ENCODE measurements around the gene TNS1.
"Not testable (repeated sequence)": the region's sequence is repeated elsewhere in the genome, so short reads cannot be mapped to it uniquely, and the experiment has no call there.

The TNS1 gene

DNA sequence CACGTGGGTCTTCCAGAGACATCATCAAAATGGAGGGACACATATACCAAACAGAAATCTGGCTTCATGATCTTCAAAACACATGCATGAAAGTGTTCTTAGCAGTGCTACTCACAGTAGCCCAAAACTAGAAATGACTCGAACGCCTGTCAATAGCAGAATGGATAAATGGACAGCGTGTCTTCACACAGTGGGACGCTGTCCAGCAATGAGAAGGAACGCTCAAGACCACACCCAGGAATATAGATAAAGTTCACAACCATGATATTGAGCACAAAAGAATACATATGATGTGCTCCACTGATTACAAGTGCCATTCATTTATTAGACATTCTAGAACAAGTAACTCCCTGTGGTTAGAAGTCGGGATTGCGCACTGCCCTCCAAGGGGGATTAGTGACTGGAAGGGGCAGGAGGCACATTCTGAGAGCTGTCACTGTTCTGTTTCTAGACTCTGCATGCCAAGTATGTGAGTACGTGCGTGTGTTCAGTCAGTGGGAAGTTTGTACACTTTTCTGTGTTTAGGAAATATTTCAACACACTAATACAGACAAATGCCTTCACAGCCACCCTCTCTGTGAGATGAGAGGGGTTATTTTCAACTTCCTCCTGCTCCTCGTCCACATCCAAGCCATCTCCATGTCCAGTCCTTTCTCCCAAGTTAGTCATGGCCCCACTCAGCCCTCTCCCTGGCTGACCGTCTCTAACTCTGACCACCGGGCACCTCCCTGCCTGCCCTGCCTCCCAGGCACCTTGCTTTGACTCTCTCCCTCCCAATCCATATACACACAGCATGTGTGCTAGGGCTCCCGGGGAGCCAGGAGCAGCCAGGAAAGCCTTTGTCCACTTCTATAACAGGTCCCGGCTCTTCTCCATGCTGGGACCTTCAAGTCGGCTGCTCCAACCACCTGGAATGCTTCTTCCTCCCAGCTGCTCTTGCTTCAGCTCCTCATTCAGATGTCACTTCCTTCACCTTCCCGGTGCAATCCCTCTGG is 26.9 kb upstream of the TNS1 start:
- DNase-seq = no peak

- no peak for DNase-seq
These were observed 26.0 kb upstream of the TNS1 start for GRCh38 chr2:218028562-218029348.

DNA sequence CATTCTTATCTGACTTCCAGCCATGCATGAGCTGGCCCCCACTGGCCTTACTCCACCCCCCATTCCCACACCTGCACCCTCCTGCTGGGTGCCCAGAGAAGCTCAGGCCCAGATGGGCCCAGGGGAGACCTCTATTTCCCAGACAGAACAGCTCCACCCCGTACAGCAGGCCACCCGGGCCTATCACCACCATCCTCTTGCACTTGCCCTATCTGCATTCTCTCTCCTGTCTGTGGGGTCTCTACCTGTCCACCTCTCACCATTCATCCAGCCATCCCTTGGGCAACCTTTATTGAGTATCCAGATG is 25.3 kb upstream of the TNS1 start:
- no peak for DNase-seq

DNA sequence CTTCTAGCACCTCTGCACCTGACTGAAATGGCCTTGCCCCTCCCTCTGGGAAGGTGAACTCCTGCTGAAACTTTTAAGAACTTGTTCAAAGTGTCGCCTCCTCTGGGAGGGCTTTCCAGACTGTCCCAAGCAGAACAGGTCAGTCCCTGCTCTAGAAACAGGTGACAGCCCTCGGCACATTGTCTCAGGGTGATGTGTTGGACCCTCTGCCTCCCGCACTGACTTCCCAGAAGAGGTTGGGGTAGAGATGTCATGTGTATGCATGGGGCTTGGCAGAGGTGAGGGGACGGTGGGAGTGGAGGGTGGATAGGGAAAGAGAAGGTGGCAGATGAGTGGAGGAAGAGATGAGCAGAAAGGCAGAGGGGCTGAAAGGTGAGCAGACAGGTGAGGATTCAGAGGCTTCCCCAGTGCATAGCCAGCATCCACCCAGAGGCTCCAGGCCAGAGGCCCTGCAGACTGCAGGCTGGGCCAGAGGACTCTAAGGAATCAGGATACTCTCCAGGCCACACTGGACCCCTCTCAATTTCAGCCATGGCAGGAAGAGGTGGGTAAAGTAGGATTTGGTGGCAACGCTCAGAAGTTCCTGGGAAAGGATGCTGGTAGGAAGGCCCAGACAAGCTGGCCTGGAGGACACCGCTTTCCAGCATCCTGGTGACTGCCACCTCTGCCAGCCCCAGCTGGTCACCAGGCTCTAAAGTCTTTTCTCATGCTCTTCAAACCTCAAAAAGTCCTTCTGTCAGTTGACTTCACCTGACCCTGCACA is 24.8 kb upstream of the TNS1 start:
- DNase-seq = no peak

GRCh38 chr2:218026676-218027425 is 24.1 kb upstream of the TNS1 start:
- no peak for DNase-seq

GRCh38 chr2:218026244-218026643 is 23.4 kb upstream of the TNS1 start:
- no peak for DNase-seq

DNA sequence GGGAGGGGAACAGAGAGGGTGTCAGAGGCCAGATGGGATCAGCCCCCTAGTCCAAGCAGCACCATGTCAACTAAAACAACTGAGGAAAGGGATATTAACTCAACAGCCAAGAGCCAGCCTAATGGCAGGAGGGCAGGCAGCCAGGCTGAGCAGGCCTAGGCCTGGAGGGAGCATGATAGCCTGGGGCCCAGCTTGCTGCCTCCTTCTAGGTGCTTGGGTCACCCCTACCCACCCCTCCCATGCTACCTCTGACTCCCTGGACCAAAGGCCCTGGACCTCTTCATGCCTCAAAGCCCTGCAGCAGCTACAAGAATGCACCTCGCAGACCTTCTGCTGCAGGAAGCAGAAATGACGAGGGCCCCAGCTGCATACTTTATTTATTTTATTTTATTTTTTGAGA is 22.1 kb upstream of the TNS1 start:
- DNase-seq = no peak

- DNase-seq = no peak
These were observed 21.5 kb upstream of the TNS1 start for GRCh38 chr2:218024336-218024735.

DNA sequence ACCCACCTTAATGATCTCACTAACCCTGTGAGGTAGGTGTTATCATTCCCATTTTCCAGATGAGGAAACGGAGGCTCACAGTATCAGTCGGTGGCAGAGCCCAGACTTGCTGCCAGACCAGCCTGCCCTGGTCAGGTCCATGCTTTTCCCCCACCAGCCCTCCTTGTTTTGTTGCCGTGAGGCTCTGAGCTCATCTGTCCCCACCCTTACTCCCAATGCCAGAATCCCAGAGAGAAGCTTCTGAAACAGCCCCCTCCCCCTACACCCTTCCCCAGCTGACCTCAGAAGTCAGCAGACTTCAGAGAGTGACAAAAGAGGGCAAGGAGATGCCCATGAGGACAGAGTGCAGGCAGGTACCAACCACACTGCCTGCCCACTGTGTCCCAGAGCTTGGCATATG is 20.8 kb upstream of the TNS1 start:
- no peak for DNase-seq

- no peak for DNase-seq
These were observed 20.2 kb upstream of the TNS1 start for GRCh38 chr2:218022851-218023530.

DNA sequence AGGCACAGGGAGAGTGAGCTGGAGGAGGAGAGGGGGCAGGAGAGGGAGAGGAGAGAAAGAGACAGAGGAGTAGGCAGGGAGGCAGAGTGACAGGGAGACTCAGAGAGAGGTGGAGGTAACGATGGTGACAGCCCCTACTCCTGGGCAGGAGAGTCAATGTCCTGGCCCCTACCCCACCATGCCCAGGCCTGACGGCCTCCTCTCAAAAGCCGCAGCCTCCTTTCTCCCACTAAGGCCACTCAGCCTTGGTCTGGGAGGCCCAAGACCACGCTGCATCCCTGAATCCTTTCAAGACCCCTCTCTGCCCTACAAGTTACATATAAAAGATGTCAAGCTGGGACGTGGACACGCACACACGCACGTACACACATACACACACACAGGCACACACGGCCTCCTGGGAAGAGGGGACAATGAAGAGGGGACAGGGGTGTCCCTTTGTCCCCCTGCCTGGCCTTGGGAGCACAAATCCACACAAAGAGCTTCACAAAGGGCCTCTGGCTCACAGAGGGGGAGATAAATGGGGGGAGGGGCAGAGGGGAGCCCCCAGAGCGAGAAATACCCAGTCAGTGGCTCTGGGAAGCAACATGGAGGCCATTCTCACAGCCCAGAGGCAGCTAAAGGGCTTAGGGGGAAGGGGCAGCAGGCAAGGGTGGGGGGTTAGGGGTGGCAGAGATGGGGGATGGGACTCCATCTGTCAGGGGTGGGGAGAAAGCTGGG is 19.5 kb upstream of the TNS1 start:
- no peak for DNase-seq

GRCh38 chr2:218021536-218022071 is 18.8 kb upstream of the TNS1 start:
- DNase-seq = no peak

- no peak for DNase-seq
These were observed 18.3 kb upstream of the TNS1 start for GRCh38 chr2:218020966-218021535.

GRCh38 chr2:218020281-218020680 is 17.5 kb upstream of the TNS1 start:
- no peak for DNase-seq

DNA sequence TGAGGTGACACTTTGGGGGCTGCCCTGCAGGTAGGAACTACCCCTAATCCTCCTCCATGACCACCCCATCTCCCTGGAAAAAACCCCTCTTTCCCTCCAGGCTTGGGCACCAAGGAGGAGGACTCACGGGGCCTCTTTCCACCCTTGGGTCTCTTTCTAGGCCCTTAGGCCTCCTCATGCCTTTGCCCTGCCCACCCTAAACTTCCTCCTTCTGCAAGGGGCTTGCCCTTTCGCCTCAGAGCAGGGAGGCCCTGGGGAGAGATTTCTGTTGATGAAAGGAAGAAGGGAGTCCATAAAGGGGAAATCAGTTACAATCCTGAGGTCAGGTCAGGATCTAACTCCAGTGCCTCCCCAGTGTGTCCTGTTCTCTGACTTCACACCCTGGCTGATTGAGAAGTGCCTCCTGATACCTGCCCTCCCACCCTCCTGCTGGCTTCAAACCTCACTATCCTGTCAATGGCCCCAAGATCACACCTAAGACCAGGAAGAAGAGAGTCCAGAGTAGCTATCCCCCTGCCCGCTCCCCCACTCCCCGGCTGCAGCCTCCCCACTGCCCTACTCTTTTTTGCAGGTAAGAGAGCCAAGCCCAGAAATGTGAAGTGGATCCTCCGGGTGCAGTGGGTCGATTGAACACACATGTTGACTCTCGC is 16.7 kb upstream of the TNS1 start:
- DNase-seq = no peak

DNA sequence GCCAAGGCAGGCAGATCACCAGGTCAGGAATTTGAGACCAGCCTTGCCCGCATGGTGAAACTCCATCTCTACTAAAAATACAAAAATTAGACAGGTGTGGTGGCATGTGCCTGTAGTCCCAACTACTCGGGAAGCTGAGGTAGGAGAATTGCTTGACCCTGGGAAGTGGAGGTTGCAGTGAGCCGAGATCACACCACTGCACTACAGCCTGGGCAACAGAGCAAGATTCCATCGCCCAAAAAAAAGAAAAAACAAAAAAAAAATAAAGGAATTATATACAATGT is 16.0 kb upstream of the TNS1 start:
- not testable (repeated sequence) for DNase-seq

DNA sequence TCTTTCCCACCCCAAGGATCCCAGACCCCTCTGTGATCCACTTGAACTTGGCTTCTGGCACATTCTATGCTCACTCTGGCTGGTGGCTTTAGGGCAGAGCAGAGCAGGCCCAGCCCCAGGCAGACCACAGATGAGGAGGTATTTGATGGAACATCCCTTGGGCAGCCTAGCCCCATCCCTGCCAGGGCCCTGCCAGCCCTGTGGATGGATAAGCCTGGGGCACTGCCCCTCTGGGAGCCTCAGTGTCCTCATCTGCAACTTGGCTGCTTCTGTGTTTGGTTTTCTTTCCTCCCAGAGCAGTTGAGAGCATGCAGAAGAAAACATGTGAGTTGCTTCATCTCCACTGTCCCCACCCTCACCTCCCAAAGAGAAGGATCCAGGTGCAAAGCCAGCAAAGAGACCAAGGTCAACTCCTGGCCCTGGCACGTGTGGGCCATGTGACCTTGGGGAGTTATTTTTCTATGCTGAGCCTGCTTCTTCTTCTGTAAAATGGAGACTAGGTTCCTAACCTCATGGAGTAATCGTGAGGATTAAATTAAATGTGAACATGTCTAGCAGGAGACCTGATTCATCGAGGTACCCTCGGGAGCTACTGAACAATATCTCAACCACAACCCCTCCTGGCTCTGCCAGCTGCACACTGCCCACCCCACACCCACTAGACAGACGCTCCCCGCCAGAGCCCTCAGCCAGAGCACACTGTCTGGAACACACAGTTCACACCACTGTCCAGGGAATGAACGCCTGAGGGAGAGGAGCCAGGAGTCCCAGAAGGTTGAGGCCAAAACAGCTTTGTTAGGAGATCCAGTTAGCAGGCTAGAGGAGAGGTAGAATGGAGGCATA is 14.6 kb upstream of the TNS1 start:
- no peak for DNase-seq

DNA sequence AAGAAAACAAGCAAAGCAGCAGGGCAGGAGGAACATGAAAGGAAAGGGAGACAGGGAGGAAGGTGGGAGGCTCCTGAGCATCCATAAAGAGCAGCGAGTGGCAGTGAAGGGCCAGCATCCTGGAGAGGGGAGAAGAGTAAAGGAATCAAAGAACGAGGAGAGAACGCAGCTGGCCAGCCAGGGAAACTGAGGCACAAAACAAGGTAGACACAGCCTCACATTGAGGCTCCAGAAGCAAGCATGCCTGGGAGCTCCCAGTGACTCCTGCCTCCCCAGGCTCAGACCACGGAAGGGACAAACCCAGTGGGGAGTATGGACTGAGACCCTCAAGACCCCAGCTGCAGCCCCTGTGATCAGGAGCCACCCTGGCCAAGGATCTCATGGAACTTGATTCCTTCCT is 14.0 kb upstream of the TNS1 start:
- no peak for DNase-seq
